GM12878 (cell line): Measurements from ENCODE around the gene VPS18. TPM values are rescaled to one million over a fixed set of nuclear protein-coding genes. Genes with fewer than 3 reads are reported as not detected.

Experiments used
- ATAC-seq: fragments of 200-7000 bp; cut with Tn5 transposase; 3 replicates; pipeline ENCODE4 v1.9.1; 2020; ENCODE audit warnings: mild to moderate bottlenecking, moderate library complexity
- BruUV-seq: library from RNA; stranded (reverse); fragments of 400-500 nt; replicated peaks from 2 replicates; lab custom pipeline; 2021; lab: Mats Ljungman, UMichigan
- CTCF ChIA-PET: fragments of 300-600 bp; sonication (Branson Sonifier 250); formaldehyde crosslinking; extraction: SDS; loops from one replicate; lab custom pipeline; 2021; ENCODE audit warnings: inconsistent platforms; lab: Yijun Ruan, JAX
- POLR2A ChIA-PET: fragments of 350-600 bp; formaldehyde crosslinking; extraction: SDS; loops from one replicate; lab custom pipeline; 2021; ENCODE audit warnings: inconsistent platforms; lab: Charles Lee
- RAD21 ChIA-PET: fragments of 300-600 bp; sonication (Branson Sonifier 250); formaldehyde crosslinking; loops from one replicate; lab custom pipeline; 2023; ENCODE audit warnings: antibody characterized with exemption; ENCODE audit not compliant: unreplicated experiment; lab: Charles Lee
- SMC1A ChIA-PET: fragments of 300-600 bp; sonication (Branson Sonifier 250); formaldehyde crosslinking; loops from one replicate; lab custom pipeline; 2023; ENCODE audit not compliant: unreplicated experiment, uncharacterized antibody; lab: Charles Lee
- DNase-seq: peaks from one replicate; pipeline ENCODE4 v3.0.0-alpha.2; 2011; ENCODE audit warnings: low read depth, low spot score
- FAIRE-seq: peaks from 3 replicates; lab custom pipeline; 2011; peaks lifted over from hg19 to GRCh38; lab: Jason Lieb, UNC
- H2AFZ ChIP-seq: 2 replicates; pipeline ENCODE4 v1.6.0; 2011; ENCODE audit warnings: low read depth, low read length, control low read depth; ENCODE audit not compliant: control insufficient read depth
- H3K27ac ChIP-seq: 2 replicates; pipeline ENCODE4 v1.5.1; 2011; ENCODE audit warnings: control low read depth; ENCODE audit not compliant: control insufficient read depth, insufficient read depth
- H3K27me3 ChIP-seq, 2 experiments: replicated peaks in 1 of 2; 2 replicates each; pipeline versions ENCODE4 v1.6.0 to v1.6.1; 2011; ENCODE audit warnings: low read length in 1 of 2; ENCODE audit not compliant: control insufficient read depth in 2 of 2, insufficient read depth in 2 of 2
- H3K36me3 ChIP-seq, 2 experiments: 2 replicates each; pipeline ENCODE4 v1.5.1; 2011; ENCODE audit warnings: low read length in 1 of 2; ENCODE audit not compliant: control insufficient read depth in 2 of 2, insufficient read depth in 2 of 2
- H3K4me1 ChIP-seq: 2 replicates; pipeline ENCODE4 v1.6.1; 2011; ENCODE audit warnings: mild to moderate bottlenecking, low read length, moderate library complexity, mixed read lengths; ENCODE audit not compliant: control insufficient read depth, insufficient read depth
- H3K4me2 ChIP-seq: 2 replicates; pipeline ENCODE4 v1.6.0; 2011; ENCODE audit warnings: control low read depth; ENCODE audit not compliant: control insufficient read depth, insufficient read depth
- H3K4me3 ChIP-seq: fragments of 200-600 bp; sonication (generic); 2 replicates; pipeline ENCODE4 v1.5.1; 2016
- H3K79me2 ChIP-seq: 2 replicates; pipeline ENCODE4 v1.6.0; 2011; ENCODE audit warnings: low read length; ENCODE audit not compliant: control insufficient read depth, insufficient read depth
- H3K9ac ChIP-seq: 2 replicates; pipeline ENCODE4 v1.8.0; 2011; ENCODE audit warnings: low read length, control low read depth, mixed read lengths; ENCODE audit not compliant: control insufficient read depth, insufficient read depth
- H3K9me3 ChIP-seq: replicated peaks from 3 replicates; pipeline ENCODE4 v1.5.1; 2011; ENCODE audit warnings: mild to moderate bottlenecking, low read length; ENCODE audit not compliant: control insufficient read depth, insufficient read depth
- H4K20me1 ChIP-seq: 2 replicates; pipeline ENCODE4 v1.6.0; 2011; ENCODE audit not compliant: control insufficient read depth, insufficient read depth
- BCL3 ChIP-seq: IDR thresholded peaks from 2 replicates; pipeline ENCODE4 v1.6.1; 2011; ENCODE audit warnings: borderline replicate concordance, low read depth, mild to moderate bottlenecking, moderate library complexity, low read length; ENCODE audit not compliant: insufficient read depth, poor library complexity, severe bottlenecking
- EP300 ChIP-seq, 2 experiments: fragments of 150-350 bp in 1 of 2; IDR thresholded peaks; 2 replicates each; pipeline ENCODE4 v1.6.1; 2011 to 2012; ENCODE audit warnings: low read depth in 2 of 2, low read length in 2 of 2, borderline replicate concordance in 1 of 2, improper control_type of control experiment in 1 of 2, inconsistent platforms in 1 of 2; ENCODE audit not compliant: control insufficient read depth in 1 of 2
- HDAC6 ChIP-seq: fragments of 200-600 bp; sonication (generic); IDR thresholded peaks from one replicate; pipeline ENCODE4 v1.8.0; 2017; ENCODE audit warnings: antibody characterized with exemption; ENCODE audit not compliant: unreplicated experiment
- KLF5 ChIP-seq: fragments of 450-650 bp; IDR thresholded peaks from 2 replicates; pipeline ENCODE4 v1.6.1; 2014; ENCODE audit warnings: mild to moderate bottlenecking; ENCODE audit not compliant: partially characterized antibody
- MEF2A ChIP-seq: IDR thresholded peaks from 2 replicates; pipeline ENCODE4 v1.6.1; 2011; ENCODE audit warnings: low read depth, mild to moderate bottlenecking, low read length, moderate library complexity; ENCODE audit not compliant: insufficient read depth
- PKNOX1 ChIP-seq: fragments of 450-650 bp; IDR thresholded peaks from 2 replicates; pipeline ENCODE4 v1.6.1; 2016; ENCODE audit warnings: mild to moderate bottlenecking
- RB1 ChIP-seq: fragments of 450-650 bp; formaldehyde crosslinking; IDR thresholded peaks from 2 replicates; pipeline ENCODE4 v1.6.1; 2017; ENCODE audit warnings: mild to moderate bottlenecking, borderline replicate concordance
- RFX5 ChIP-seq: IDR thresholded peaks from 2 replicates; pipeline ENCODE4 v1.6.1; 2011; ENCODE audit warnings: low read depth, low read length, improper control_type of control experiment
- SMARCA5 ChIP-seq: fragments of 450-650 bp; IDR thresholded peaks from 2 replicates; pipeline ENCODE4 v1.6.1; 2017; ENCODE audit warnings: mild to moderate bottlenecking
- USF1 ChIP-seq: IDR thresholded peaks from 2 replicates; pipeline ENCODE4 v1.6.1; 2011; ENCODE audit warnings: borderline replicate concordance, low read depth, mild to moderate bottlenecking, moderate library complexity, mixed read lengths, low read length; ENCODE audit not compliant: insufficient read depth; ENCODE audit errors: extremely low read length
- WRNIP1 ChIP-seq: IDR thresholded peaks from 2 replicates; pipeline ENCODE4 v1.6.1; 2011; ENCODE audit warnings: low read depth, low read length, improper control_type of control experiment, borderline replicate concordance
- ZNF592 ChIP-seq: fragments of 450-650 bp; IDR thresholded peaks from 2 replicates; pipeline ENCODE4 v1.6.1; 2017; ENCODE audit warnings: mild to moderate bottlenecking, moderate library complexity
- WGBS: methylation state at CpG from one replicate; pipeline ENCODE4 v1.1.6; 2016; ENCODE audit warnings: low lambda C conversion rate; ENCODE audit not compliant: insufficient replicate concordance, insufficient coverage; ENCODE audit errors: missing lambda C conversion rate; 5-methylcytosine and 5-hydroxymethylcytosine counted together
- in situ Hi-C: fragments of 300-500 bp; cut with MboI; formaldehyde crosslinking; loops from 9 replicates; pipeline ENCODE4 v1.14.3; 2018; ENCODE audit warnings: mixed read lengths
- intact Hi-C: fragments of 100-400 bp; cut with micrococcal nuclease; formaldehyde crosslinking; loops from one replicate; pipeline ENCODE4 v1.14.2; 2022; ENCODE audit not compliant: unreplicated experiment
- polyA plus RNA-seq, 11 experiments: library from polyadenylated mRNA; depleted of rRNA in 4 of 11; unstranded in 6 of 11; stranded (reverse) in 5 of 11; fragments of >200 nt; fragmentation: Nextera tagmentation in 4 of 11; fragmentation: Illumina TruSeq in 1 of 11; extraction: Ambion mirVana in 4 of 11; extraction: Trizol in 1 of 11; gene quantifications; 1 replicate in 1 of 11; 2 replicates in 10 of 11; pipeline versions ENCODE4 v1.2.1 to v1.2.3, GENCODE V29; 2011 to 2016; ENCODE audit warnings: inconsistent platforms in 2 of 11, missing spikeins in 2 of 11, low read depth in 1 of 11
- total RNA-seq, 4 experiments: library from RNA; depleted of rRNA in 3 of 4; stranded (reverse); fragments of >200 nt in 3 of 4; fragmentation: Illumina TruSeq in 1 of 4; extraction: Trizol in 1 of 4; gene quantifications; 2 replicates each; pipeline versions ENCODE4 v1.2.1 to v1.2.3, GENCODE V29; 2013 to 2021

VPS18 gene
- total and polyA plus RNA-seq, 10 of the 15 experiments (the other 5 are each of a cell fraction or from before 2014, with no cell fraction given), result 0.71 to 20.4 (median 10.6) TPM

- TF ChIP-seq USF1 (no peak), WRNIP1 (no peak), EP300 (IDR thresholded peaks at IDR 0.05; ENCODE audit: borderline replicate concordance in 1 of 2, control insufficient read depth in 1 of 2, low read depth in 2 of 2, low read length in 2 of 2) (no peak), HDAC6 (no peak), MEF2A (no peak)
- TF ChIP-seq, all 136 proteins: peak for 0
Measured at GRCh38 chr15:40931300-40932142, 37.3 kb downstream of the VPS18 start (continued).

- ChIA-PET SMC1A (interaction anchor here (0.8 to 4.6 kb wide), 4 partner anchors 9 to 252 kb away, joined by 3 to 28 read pairs (median 6); no protein-coding TSS in a partner anchor), CTCF (interaction anchor here (0.9 to 6.5 kb wide), 7 partner anchors 9 to 86 kb away, joined by 3 to 80 read pairs (median 19); no protein-coding TSS in a partner anchor), RAD21 (interaction anchor here (1.5 to 3.2 kb wide), 2 partner anchors 9 to 85 kb away, joined by 3 to 36 read pairs; no protein-coding TSS in a partner anchor), POLR2A (interaction anchor here (0.5 kb wide), 1 partner anchor 69 kb away, joined by 9 read pairs; no protein-coding TSS in a partner anchor)
- intact Hi-C loops, result no loop called here
- no peaks in the 10 kb centered on the region for H3K9me3 ChIP-seq
- peaks cover 24% of the 10 kb centered on the region for H3K4me1 ChIP-seq
- no peak for FAIRE-seq
- DNase-seq, result no peak
- H3K9ac ChIP-seq, result no peak overlapping the region
- 64% methylated on average over 8 of the region's 8 CpGs for WGBS
- H2AFZ ChIP-seq, result no peak overlapping the region
- no peak overlapping the region for H3K27ac ChIP-seq
- no peaks in the 10 kb centered on the region for H3K79me2 ChIP-seq
- no peak overlapping the region for H3K4me2 ChIP-seq
- no peak for ATAC-seq
- BruUV-seq, result no TSS peak
- no peaks in the 10 kb centered on the region for H3K36me3 ChIP-seq
- no peaks in the 10 kb centered on the region for H4K20me1 ChIP-seq
- no peak overlapping the region for H3K4me3 ChIP-seq
- in situ Hi-C loops, result no loop called here
- H3K27me3 ChIP-seq, result peaks cover 12% of the 10 kb centered on the region in 2 experiments; a peak in 3 of 4 replicates
- TF ChIP-seq SMARCA5 (no peak), KLF5 (no peak), RB1 (no peak), BCL3 (no peak), RFX5 (no peak), PKNOX1 (no peak), ZNF592 (no peak)
Measured at GRCh38 chr15:40932156-40932555, 37.9 kb downstream of the VPS18 start.
